ENCODE measurements around the gene KCNJ10.

KCNJ10 gene

DNA sequence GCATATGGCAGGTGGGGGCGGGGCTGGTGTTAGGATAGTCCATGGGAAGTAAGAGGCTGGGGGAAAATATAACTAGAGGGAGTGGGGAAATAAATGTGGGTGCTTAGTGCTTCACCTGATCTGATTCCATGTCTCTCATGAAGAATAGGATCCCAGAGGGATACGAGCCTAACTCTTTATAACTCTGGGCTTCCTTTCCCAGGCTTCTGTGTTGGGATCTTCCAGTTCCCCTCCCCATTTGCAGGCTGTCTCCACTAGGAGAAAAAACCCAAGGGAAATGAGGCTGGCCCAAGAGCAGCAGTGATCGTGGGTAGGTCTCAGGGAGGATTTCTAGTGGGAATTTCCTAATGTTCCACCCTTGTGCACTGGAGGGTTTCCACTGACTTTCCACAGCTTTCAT is 13.0 kb upstream of the KCNJ10 start:
- no peak for DNase-seq

DNA sequence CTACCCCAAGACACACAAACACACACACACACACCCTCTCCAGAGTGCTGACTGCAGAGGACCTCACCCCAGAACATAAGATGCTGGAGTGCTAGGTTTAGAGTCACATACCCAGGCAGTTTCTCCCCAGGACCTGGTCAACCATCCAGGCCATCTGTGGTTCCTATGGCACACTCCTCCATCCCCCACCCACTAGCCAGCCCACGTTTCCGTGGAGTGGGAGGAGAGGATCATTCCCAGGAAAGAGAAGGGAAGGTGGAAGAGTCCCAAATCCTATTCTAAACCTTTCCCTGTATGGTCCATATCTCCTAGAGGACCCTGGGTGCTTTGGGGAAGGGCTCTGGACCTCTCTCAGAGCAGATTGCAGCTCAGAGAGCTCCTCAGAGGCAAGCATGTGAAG is 12.5 kb upstream of the KCNJ10 start:
- no peak for DNase-seq

DNA sequence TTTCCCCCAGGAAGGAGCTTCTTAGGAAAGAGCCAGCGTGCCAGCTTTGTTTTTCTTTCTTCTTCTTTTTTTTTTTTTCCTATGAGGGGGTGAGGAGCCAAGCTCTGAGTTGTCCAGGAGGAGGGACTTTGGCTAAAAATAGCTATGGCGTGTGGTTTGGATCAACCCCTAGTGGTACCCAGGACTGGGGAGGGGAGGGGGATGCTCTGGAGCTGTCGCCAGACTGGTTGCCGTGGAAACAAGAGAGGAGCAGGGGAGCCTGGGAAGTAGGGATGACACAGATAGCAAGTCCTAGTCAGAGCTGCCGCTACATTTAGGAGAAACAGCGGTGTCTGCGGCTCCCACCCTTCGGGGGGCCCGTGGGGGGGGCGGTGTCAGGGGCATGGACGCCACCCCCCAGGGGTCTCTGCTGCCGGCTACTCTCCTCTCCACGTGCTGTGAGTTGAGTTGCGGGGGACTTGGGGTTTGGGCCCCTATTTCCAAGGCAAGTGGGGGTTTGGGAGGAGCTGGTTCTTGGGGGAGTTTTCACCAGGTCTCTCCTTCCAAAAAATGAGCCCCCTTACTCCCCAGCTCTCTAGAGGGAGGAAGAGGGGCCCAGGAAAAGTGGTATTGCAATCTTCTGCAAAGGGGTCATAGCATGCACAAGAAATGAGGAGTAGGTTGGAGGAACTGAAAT is 11.4 kb upstream of the KCNJ10 start, which contains the start of gene KCNJ9:
Gene KCNJ9, plus strand, starts transcription at position 278 of the 676 bp plus-strand sequence. CDS start 2,493 bp downstream, outside the sequence.
- DNase-seq: no peak

GRCh38 chr1:160080381-160081100 is 10.6 kb upstream of the KCNJ10 start:
- DNase-seq: no peak

DNA sequence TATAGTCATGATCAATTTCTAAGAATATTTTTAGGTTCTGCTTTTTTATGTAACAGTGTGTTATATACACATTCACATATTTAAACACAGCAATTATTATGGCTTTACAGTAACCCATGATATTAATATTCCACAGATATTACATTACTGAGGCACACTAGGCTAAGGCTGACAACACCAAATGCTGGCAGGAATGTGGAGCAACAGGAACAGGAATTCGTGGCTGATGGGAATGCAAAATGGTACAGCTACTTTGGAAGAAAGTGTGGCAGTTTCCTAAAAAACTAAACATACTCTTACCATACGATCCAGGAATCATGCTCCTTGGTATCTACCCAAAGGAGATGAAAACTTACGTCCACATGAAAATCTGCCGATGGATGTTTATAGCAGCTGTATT is 9.5 kb upstream of the KCNJ10 start:
- DNase-seq: no peak

- no peak for DNase-seq
Observed at GRCh38 chr1:160078512-160079195, 8.7 kb upstream of the KCNJ10 start.

DNA sequence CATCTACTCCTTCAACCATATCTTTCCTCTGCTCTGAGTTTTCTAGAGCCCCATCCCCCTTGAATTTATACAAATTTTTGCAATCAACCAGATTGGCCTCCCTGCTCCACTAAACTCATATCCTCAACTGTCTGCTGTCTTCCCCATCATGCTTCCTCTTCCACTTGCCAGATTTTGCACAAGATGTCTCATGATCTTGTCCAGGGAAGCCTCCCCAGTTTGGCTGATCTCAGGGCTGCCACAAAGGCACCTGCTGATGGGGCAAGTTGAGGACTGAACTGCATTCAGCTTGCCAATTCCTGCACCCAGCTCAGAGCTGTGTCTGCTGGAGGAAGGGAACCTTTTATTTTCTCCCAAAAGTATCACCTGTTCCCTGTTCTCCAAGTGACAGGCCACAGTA is 7.5 kb upstream of the KCNJ10 start:
- no peak for DNase-seq

DNA sequence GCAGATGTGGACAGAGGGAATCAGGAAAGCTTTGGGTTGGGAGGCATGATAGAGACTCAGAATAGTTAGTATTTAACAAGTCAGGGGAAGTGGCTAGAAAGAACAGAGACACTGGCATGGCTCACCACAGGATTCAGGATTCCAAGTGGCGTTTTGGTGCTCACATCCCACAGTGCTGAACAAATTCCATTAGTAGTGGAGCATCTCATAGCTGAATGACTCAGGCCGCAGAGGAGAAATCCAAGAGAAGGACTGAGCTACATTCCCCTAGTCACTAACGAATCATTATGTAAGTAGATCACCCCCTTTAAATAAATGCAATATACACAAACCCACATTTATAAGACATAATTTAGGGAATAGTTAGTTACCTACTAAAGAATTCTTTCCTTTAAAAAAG is 6.3 kb upstream of the KCNJ10 start:
- no peak for DNase-seq

DNA sequence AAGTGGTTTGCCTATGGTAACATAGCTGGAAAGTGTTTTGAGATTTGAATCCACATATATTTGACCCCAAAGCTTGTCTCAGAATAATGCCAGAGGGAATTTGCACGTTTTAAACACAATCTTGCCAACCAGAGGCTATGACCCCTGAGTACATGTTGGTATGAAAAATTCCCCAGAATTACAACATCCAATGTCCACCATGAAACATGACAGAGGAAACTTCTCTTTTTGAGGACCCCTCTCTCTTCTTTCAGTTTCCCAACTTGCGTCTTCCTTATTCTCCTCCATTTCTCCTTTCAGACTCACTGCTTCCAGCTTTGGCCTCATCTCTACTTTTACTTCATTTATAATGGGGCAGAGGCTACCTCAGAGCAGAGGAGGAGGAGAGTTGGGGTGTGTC is 5.9 kb upstream of the KCNJ10 start:
- no peak for DNase-seq

DNA sequence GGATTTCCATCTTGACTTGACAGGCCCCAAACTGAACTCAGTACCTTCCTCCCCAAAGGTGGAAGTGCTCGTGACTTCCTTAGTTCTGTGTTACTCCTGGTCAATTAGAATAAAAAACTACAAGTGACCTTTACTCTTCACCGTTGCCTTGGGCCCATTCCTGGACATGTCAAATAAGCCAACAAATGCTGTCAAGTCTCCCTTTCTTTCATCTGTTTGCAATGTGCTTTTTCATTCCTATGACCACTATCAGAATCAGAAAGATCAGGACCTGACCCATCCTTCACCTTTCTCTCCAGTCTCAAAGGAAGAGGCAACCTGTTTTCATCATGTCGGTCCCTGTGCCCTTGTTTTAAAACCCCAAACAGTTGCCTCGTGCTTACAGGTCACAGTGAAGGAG is 4.9 kb upstream of the KCNJ10 start:
- no peak for DNase-seq

DNA sequence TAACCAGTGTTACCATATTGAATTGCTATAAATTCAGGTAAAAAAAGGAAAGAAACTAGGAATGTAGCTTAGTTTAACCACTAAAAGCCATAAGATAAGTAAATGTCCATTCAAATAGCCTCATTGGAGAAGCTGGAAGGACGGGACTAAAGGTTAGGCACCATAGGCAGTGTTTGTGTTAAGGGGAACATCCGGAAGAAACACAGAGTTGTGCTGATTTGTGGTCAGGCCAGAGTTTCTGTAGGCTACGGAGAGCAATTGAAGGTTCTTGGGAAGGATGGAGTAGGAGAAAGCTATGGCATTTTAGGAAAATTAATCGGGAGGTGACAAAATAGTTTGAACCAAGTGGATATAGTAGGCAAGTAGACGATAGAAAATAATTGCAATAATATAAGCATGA is 1.3 kb upstream of the KCNJ10 start:
- DNase-seq: no peak

- DNase-seq: no peak
Observed at GRCh38 chr1:160070243-160071163, 543 bp upstream of the KCNJ10 start.

- DNase-seq: no peak
Observed at GRCh38 chr1:160068225-160068624, 1.7 kb downstream of the KCNJ10 start.

DNA sequence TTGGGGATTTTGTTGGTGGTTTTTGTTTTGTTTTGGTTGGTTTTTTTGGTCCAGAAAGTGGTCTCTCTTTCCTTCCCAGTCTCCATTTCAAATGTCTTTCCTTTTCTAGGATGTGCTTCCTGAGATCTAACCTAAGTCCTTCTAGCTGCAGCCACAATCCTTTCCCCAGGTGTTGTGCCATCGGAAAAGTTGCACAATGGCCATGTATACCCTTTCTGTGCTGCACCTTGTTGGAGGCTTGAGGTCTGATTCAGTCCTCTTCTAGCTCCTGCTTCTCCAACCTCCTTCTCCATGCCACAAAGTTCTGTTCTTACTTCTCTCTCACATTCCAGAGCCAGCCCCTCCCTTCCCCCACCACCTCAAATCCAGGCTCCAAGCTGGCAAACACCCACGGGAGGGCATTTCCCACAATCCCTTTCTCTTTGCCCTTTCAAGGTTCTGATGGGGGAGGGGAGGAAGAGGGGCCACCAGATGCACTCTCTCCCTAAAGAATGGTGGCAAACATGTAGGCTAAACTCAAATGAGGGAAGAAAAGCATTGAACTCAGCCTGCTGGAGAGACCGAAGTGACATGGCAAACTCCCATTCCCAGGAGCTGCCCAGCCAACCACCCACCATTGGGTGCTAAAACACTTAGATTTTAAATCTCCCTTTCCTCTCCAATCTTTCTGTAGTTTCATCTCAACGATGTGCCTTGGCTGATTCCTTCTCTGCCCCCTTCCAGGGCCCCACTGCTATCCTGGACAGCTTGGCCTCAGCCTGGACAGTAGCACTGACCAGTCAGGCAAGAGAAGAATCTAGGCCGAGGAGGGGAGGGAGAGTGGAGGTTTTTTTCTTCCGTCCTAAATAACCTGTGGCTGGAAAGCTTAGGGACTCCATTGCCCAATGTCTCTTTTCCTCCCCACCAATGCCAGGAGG is 2.9 kb downstream of the KCNJ10 start:
- DNase-seq: no peak

- no peak for DNase-seq
Observed at GRCh38 chr1:160064746-160065145, 5.2 kb downstream of the KCNJ10 start.

DNA sequence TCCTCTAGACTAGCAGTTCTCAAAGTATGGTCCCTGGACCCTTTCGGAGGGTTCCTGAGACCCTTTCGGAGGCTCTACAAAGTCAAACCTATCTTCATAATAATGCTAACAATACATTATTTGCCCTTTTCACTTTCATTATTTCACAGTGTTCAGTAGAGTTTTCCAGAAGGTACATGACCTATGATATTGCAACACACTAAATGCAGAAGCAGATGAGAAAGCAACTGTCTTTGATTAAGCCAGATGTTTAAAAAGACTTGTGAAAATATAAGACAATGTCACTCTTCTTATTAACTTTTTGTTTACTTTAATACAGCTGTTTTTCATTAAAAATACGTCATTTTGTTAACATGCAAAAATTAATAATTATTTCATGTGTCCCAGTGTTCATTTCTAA is 5.8 kb downstream of the KCNJ10 start:
- no peak for DNase-seq

DNA sequence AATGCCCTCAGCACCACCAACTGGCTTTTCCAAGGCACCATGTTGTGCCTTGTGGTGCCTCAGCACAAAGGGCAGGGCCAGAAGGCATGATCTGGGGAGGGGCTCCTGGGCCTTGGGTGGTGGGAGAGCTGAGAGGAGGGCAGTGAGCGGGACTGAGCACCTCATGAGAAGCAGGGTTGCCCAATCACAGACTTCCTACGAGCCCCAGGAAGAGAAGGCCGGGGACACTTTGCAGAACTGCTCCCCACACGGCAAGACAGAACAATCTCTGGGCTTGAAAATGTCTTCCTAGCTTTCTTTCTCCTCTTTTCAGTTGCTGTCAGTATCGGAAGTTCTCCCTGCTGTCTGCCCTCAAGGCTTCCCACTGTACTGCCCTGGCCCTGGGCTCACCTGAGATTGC is 6.8 kb downstream of the KCNJ10 start:
- no peak for DNase-seq

DNA sequence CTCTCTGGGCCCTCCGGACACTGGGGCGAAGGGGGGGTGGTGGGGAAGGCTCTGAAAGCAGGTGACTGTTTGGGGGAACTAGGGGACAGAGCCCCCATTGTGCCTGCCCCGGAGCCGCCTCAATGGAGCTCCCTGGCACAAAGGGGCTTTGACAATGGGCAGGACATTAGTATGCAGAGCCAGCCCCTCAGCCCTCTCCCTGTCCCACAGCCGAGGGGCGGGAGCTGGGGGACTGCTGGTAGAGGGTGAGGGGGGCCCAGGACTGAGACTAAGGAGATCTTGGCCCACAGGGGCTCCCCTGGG is 7.8 kb downstream of the KCNJ10 start:
- DNase-seq: no peak

- no peak for DNase-seq
Observed at GRCh38 chr1:160061369-160062229, 8.4 kb downstream of the KCNJ10 start.

DNA sequence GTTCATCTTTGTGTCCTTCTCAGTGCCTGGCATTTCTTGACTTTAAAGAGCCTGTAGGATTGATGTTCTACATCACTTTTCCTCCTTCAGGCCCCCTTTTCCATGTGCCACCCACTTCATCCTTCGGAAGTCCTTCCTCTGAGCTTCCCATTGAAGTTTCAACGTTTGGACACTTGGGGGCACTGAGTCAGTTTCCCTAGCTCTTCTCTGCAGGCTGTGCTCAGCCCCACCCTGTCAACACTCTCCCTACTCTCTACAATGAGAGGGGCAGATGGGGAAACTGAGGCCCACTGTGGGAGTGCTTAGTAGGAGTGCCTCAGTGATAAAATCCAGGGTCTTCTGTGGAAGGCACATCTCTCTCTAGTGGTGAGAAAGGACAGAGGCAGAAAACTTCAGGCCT is 11.9 kb downstream of the KCNJ10 start:
- DNase-seq: no peak

DNA sequence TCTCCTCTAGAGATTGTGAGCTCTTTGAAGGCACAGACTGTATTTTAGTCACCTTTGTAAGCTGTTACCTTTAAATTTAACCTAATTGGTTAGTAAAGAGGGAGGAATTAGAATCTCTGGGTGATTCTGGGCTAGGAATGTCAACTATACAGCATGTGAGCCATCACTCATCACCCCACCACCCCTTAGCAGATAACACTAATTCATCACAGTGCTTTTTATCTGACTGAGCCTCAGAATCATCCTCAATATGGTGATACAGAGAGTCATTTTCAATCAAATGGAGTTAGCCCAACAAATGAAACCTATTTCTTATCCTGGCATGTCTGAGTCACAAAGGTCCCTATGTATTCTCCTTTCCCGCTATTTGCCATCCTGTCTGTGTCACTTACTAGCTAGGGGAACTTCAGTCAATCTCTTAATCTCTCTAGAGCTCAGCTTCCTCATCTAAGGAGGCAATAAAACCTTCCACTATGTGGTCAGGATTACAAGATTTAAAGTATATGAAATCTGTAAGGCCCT is 13.3 kb downstream of the KCNJ10 start:
- no peak for DNase-seq

Measured in NCI-H1417 treated with DMSO at 0.1 percent for 48 hours (cell line).